Stimulated activated CD8-positive, alpha-beta memory T cell treated with anti-CD3 and anti-CD28 coated beads, Interleukin-7, amount 100 ng/mL, for 24 hours (primary cell): ENCODE results near the gene DHRS9.
"Not testable (repeated sequence)": the region's sequence is repeated elsewhere in the genome, so short reads cannot be mapped to it uniquely, and the experiment has no call there.

Experiments used
- DNase-seq: peaks from one replicate; pipeline ENCODE4 v3.0.0-alpha.2; 2020; ENCODE audit warnings: low read depth

The DHRS9 gene

DNA sequence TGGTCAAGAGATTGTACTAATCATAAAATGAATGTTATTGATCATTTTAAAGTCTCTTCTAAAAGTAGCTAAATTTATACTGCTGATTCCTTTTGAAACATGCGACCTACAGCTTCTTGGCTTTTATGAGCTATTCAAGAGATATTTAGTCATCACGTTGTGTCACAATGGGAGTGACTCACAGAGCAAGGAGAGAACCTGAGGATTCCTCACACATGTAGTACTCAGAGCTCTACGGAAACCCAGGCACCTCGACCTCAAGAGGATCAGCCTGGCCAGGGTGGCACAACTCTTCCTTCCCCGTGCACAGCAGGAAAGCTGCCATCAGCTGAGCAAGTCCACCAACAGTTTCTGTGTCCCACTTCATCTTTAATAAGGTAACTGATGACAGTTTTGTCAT is at the start of gene DHRS9:
TSS of gene DHRS9 (plus strand) at position 223 of the 400 bp plus-strand sequence. CDS start 12,019 bp downstream, outside the sequence.
- no peak for DNase-seq

DNA sequence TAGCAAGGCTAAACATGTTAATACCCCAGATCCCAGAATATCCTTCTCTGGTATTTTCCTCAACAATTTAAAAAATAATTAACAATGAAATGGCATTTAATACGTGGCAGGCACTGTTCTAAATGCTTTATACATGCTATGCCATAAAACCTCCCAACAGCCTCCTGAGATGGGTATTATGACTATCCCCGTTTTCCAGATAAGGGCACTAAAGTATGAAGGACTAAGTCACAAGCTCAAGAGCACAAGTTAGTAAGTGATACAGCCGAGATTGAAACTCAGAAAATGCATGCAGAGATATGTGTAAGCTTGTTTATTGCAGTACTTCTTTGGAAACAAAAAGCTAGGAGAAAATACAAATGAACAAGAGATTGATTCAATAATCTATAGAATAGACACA is 46.2 kb upstream of the DHRS9 start:
- DNase-seq: no peak

DNA sequence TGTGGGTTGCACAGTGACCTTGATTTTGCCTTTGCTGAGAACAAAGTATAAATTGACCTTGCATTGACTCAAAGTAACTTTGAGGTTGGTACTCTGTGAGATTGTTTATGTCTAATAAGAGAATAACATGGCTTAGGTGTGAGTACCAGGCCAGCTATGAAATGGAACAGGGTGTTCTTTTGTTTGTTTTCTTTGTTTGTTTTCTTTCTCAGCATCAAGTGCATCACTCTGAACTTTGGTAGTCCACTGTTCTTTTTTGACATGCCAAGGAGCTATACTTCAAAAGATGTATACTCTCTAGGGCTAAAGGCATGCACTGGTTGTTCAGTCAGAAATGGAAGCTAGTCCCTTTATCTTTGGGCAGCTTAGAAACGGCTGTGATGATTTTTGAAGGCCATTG is 43.3 kb upstream of the DHRS9 start:
- no peak for DNase-seq

DNA sequence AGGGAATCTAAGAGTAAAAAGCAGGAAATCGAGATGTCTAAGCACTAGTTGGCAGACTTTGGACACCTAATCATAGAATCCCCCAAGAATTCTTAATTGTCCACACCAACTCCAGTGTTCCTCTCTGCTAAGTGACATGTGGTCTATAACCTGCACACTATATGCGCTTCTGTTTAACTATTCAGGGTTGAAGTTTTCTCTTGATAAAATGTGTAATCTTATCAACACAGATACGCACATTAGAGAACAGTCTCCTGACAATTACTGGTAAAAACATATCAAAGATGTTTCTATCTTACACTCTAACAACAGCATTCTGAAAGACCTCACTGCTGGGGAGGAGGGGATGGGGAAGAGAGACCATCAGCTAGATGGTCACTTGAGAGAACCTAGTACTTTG is 42.1 kb upstream of the DHRS9 start:
- DNase-seq: no peak

DNA sequence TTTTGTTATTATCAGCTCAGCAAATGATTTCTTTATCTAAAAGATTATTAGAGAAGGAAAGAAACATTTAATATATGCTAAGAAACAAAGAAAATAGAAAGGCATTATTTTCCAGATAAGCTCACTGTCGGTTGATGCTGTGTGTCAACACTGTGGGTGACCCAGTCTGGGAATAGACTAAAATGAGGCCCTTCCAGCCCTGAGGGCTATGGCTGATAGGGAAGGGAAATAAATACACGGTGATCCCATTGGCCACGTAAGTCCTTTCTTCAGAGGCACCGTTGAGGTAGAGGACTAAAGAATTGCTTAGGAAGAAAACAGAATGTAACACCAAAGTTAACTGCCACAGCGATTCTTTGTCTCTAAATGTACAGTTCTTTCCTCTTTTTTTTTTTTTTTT is 40.0 kb upstream of the DHRS9 start:
- DNase-seq: no peak

DNA sequence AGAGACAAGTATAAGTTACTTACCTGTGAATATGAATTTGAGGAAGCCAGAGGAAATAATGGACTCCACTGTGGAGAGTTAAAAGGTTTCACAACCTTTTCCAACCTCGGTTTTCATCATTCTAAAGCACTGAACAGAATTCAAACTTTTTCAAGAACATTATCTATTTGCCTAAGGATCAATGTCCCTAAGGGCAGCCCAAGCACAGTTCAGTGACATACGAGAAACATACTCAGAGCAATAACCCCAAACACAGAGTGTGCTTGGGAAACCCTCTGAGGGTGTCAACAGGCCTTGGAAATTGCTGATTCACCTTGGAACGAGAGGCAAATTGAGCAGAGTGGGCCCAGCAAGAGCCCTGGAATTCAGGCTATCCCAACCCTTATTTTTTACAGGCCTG is 38.2 kb upstream of the DHRS9 start, which contains the start of gene ABCB11:
TSS of gene ABCB11 (minus strand) at position 123 of the 400 bp plus-strand sequence. CDS start 13,199 bp downstream, outside the sequence.
- no peak for DNase-seq

DNA sequence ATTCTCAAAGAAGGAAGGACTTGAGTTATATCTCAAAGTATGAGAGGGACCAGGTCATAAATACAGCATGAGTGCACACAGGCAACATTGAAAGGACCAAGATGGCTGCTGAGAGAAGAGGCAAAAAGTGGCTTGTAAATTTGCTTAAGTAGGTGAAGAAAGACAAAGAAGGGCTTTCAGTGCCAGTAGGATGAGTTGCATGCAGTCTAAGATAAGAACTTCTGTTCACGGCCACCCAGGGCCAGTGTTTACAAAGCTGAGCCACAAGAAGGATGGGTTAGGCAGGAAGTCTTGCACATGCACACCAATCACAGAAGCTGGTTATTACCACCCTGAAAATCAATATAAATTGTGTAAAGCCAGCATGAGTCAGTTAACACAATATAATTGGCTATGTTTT is 35.1 kb upstream of the DHRS9 start:
- no peak for DNase-seq

DNA sequence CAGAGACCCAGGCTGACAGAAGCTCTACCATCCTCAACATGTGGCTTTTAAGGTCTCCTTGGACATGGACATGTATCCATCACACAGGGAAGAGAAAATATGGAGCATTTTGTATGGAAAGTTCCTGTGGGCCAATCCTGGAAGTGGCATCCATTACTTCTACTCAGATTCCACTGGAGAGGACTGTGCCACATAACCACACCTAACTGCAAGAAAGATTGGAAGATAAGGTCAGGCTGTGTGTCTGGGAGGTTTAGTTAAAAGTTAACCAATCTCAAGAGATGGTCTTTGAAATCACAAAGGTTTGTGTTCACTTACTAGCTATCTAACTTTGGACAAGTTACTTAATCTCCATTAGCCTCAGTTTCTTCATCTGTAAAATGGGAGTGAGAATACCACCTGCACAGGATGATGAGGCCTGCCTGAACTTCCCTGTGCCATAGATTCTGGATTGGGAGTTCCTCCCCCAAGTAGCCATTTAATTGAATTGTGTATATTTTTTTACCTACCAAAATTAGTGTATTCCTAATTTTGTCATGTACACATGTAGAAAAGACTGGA is 34.3 kb upstream of the DHRS9 start:
- no peak for DNase-seq

DNA sequence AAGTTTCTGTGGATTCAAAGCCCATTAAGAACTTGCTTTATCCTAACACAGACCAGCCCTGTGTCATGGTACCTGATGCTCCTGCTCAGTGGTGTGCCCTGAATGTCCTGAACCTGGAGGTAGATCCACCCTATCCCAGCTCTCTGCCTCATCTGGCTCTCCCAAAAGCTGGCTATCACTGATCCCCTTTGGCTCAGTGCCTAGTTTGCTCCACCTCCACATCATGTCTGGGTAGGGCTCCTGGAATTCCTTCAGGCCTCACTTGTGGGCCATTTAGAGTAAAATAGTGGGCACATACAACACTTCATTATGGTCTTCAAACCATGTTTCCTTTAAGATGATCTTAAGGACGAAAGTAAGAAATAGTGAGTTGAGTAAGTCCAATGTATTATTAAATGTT is 33.5 kb upstream of the DHRS9 start:
- no peak for DNase-seq

DNA sequence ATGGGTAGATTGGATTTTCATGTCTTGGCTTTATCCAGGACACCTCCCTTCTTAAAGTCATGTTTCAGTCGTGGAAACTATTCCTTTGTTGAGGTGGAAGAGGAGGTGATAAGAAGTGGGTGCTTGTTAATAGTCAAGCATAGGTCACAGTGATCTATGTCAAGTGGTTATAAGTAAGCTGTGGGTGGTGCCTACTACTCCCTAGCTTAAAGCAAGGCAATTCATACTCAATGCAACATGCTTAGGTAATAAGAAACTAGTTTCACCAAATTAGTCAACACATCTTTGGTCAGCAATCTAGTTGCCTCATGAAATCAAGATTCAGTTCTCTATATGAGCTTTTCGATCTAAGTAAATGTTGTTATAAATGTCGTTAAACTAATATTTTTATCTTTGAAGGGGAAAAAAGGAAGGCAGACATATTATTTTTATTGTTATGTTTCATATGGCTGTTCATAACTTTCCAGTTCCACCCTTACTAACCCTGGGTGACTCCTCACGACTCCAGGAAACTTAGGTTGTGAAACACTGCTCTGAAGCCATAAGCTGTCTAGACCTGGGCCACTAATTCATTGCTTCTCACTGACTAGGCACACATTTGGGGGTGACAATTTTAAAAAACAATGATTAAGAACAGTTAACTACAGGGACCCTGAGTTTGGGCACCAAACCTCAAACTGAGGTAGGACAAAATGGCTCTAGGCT is 32.5 kb upstream of the DHRS9 start:
- no peak for DNase-seq

DNA sequence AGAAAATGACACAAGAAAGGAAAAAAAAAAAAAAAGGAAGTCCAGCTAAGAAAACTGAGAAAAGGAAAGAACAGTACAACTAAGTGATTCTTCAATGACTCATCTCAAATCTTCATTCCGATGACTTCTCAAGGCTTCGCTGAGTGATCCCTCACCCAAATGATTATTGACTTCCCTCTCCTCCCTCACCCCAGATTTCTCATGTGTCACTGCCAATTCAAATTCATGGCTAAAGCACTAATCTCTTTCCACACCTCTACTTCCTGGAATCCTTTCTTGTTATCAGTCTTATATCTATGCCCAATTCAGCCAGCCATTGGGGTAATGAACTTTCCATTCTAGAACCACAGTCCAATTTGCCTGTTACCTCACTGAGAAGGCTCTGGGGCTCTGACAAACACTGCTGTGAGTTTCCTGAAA is 31.0 kb upstream of the DHRS9 start:
- no peak for DNase-seq

DNA sequence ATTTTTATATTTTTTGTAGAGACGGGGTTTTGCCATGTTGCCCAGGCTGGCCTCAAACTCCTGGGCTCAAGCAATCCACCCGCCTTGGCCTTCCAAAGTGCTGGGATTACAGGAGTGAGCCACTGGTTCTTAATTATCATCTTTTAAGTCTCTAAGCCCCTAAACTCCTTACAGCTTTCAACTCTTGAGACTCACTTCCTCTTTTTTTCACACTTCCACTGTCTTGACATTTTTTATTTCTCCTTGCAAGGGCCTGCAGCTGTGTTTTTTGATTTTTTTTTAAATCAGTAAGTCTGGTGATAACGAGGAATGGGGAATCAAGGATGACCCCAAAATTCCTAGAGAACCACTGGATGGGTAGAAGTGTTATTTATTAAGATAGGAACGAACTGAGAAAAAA is 29.7 kb upstream of the DHRS9 start:
- DNase-seq: no peak

DNA sequence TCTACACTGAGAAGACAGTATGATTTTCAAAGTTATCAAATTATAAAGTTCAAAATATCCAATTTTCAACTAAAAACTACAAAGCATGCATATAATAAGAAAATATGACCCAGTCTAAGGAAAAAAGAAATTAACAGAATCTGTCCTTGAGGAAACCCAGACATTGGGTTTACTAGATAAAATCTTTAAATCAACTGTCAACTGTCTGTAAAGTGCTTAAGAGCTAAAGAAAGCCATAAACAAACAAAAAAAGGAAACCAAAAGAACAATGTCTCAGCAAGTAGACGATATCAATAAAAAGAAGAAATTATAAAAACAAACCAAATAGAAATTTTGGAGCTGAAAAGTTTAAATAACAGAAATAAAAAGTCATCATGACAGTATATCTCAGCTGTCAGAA is 27.8 kb upstream of the DHRS9 start:
- DNase-seq: no peak

DNA sequence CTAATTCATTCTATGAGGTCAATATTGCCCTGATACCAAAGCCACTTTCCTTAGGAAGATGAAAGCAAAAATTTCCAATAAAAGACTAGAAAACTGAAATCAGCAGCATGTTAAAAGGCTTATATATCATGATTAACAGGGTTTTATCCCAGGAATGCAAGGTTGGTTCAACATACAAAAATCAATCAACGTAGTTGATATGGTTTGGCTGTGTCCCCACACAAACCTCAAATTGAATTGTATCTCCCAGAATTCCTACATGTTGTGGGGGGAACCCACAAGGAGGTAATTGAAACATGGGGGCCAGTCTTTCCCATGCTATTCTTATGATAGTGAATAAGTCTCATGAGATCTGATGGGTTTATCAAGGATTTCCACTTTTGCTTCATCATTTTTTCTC is 26.5 kb upstream of the DHRS9 start:
- DNase-seq: no peak

DNA sequence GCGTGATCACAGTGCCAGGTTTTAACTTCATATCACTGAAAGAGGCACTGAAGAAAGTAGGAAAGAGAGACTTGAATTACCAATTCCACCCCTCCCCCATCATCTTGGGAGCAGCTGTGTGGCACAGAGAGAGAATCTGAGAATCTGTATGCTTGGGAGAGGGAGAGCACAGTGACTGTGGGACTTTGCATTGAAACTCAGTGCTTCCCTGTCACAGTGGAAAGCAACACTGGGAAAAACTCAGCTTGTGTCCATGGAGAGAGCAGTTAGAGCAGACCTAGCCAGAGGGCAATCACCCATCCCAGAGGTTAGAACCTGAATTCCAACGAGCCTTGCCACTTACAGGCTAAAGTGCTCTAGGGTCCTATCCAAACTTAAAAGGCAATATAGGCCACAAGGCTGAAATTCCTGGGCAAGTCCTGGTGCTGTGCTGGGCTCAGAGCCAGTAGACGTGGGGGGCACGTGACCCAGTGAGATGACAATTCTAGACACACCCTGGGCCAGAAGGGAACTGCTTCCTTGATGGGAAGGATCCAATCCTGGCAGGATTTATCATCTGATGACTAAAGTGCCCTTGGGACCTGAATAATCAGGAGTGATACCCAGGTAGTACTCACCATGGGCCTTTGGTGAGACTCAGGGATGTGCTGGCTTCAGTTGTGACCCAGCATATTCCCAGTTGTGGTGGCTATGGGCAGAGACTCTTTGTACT is 22.8 kb upstream of the DHRS9 start:
- DNase-seq: no peak

DNA sequence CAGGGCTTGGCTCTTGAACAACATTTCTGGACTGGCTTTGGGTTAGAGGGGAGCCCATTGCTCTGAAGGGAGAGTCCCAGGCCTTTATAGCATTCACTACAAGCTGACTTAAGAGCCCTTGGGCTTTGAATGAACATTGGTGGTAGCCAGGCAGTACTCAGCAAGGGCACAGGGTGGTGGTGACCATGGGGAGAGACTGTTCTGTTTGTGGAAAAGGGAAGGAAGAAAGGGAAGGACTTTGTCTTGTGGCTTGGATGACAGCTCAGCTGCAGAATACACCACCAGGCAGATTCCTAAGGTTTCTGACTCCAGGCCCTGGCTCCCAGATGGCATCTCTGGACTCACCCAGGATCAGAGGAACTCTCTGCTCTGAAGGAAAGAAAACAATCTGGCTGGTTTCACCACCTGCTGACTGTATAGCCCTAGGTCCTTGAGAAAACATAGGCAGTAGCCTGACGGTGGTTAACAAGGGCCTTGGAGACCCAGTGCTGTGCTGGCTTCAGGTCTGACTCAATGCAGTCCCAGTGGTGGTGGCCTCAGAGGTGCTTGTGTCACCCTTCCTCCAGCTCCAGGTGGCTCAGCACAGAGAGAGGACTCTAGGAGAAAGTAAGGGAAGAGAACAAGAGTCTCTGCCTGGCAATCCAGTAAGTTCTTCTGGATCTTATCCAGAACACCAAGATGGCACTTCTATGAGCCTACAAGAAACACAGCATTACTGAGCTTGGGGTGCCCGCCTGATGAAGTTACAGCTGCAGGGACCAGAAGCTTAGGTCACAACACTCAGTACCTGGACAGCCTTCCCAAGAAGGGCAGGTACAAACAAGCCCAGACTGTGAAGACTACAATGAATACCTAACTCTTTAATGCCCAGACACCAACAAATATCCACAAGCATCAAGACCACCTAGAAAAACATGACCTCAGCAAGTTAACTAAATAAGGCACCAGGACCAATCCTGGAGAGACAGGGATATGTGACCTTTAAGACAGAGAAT is 21.8 kb upstream of the DHRS9 start:
- DNase-seq: no peak

DNA sequence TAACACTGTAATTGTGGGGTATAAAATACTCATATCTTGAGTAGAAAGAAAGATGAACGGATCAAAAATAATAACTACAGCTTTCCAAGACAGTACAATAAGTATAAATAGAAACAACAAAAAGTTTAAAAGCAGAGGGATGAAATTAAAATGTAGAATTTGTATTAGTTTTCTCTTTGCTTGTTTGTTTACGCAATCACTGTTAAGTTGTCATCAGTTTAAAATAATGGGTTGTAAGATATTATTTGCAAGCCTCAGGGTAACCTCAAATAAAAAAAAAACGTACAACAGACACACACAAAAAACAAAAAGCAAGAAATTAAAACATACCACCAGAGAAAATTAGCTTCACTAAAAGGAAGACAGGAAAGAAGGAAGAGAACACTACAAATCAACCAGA is 20.2 kb upstream of the DHRS9 start:
- DNase-seq: no peak

DNA sequence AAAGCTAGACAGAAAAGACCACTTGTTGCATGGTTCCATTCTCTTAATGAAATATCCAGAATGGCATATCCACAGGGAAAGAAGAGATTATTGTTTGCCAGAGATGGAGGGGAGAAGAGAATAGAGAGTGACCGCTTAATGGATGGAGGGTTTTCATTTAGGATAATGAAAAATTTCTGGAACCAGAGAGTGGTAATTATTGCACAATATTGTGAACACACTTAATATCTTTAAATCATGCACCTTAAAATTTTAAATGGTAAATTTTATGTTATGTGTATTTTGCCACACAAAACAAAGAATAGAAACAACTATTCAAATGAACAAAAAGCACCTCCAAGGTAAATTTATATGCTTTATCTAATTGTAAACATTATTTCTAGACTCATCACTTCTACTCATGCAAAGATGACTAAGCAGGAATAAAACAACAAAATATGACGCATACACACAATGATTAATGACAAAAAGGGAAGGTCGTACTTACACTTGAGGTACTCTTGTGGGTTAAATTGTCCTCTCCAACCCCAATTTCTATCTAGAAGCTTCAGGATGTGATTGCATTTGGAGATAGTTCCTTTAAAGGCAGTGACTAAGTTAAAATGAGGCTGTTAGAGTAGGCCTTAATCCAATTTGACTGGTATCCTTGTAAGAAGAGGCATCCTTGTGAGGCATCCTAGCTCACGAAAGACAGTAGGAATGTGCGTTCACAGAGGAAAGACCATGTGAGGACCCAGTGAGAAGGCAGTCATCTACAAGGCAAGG is 18.7 kb upstream of the DHRS9 start:
- DNase-seq: no peak

DNA sequence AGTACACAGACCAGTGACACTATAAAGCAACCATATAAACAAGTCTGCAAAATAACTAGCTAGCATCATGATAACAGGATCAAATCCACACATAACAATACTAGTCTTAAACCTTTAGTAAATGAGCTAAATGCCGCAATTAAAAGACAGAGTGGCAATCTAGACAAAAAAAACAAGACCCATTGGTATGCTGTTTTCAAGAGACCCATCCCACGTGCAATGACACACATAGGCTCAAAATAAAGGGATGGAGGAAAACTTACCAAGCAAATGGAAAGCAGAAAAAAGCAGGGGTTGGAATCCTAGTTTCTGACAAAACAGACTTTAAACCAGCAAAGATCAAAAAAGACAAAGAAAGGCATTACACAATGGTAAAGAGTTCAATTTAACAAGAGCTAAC is 14.8 kb upstream of the DHRS9 start:
- not testable (repeated sequence) for DNase-seq

DNA sequence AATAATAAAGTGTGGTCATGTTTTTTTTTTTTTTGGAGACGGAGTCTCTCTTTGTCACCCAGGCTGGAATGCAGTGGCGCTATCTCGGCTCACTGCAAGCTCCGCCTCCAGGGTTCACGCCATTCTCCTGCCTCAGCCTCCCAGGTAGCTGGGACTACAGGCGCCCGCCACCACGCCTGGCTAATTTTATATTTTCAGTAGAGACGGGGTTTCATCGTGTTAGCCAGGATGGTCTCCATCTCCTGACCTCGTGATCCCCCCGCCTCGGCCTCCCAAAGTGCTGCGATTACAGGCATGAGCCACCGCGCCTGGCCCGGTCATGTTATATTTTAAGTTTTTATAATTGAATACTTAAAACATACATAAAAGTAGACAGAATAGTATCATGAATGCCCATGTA is 5.2 kb upstream of the DHRS9 start:
- not testable (repeated sequence) for DNase-seq

DNA sequence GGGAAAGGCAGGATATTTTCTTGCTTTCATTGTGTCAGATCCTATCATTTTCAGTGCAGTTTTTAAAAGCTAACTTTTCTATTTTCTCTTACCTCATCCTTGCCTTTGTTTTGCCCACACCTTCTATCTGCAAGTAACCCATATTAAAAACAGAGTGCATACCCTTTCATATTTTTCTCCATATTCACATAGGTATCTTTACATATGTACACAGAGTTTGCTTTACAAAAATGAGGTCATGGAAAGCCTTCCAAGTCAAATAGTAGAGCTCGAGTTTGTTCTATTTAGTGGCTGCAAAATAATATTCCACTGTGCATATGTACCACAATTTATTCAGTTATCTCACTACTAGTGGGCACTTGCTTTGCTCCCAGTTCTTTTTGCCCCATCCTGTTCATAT is 3.9 kb upstream of the DHRS9 start:
- DNase-seq: no peak
